ENCODE results near the gene SLC19A2. TPM values are rescaled to one million over a fixed set of nuclear protein-coding genes. Genes with fewer than 3 reads are reported as not detected.

SLC19A2 gene
- polyA plus RNA-seq, 1 donor (not counting 4 experiments of a cell fraction or from before 2014, with no cell fraction given): 11.9 TPM

GRCh38 chr1:169479363-169480066 lies 6.2 kb downstream of the SLC19A2 start:
- H3K4me3 ChIP-seq (ENCODE audit: control insufficient read depth in 2 of 3, extremely low read depth in 1 of 3, insufficient read depth in 2 of 3, low read depth in 1 of 3, low read length in 3 of 3): no peak overlapping the region
- DNase-seq (ENCODE audit: low read depth, low spot score) (no peak), FAIRE-seq (no peak)
- H2AFZ ChIP-seq (ENCODE audit: control insufficient read depth, low read length): no peak overlapping the region
- H3K27ac ChIP-seq (ENCODE audit: control insufficient read depth, insufficient read depth, low read length): no peak overlapping the region
- no peaks in the 10 kb centered on the region for H4K20me1 ChIP-seq (ENCODE audit: control insufficient read depth, extremely low read depth, insufficient read depth, low read length)
- no peaks in the 10 kb centered on the region for H3K9me1 ChIP-seq (ENCODE audit: control insufficient read depth, extremely low read depth, insufficient read depth, low read length)
- H3K36me3 ChIP-seq (ENCODE audit: control insufficient read depth in 2 of 2, extremely low read depth in 1 of 2, insufficient read depth in 2 of 2, low read length in 2 of 2): no peaks in the 10 kb centered on the region
- no peaks in the 10 kb centered on the region for H3K9me3 ChIP-seq (ENCODE audit: control insufficient read depth, low read depth, low read length)
- no peaks in the 10 kb centered on the region for H3K27me3 ChIP-seq (ENCODE audit: control insufficient read depth, extremely low read depth, insufficient read depth, low read length)
- dilution Hi-C loops (cut with MboI; ENCODE audit: extremely low pct_ligation_motif_present, low sequenced_read_pairs): no loop called here
- no peak overlapping the region for H3K4me2 ChIP-seq (ENCODE audit: control insufficient read depth, extremely low read depth, insufficient read depth, low read depth, low read length)
- peaks cover 21% of the 10 kb centered on the region for H3K79me2 ChIP-seq (ENCODE audit: control insufficient read depth, insufficient read depth, low read length)
- H3K4me1 ChIP-seq (ENCODE audit: control insufficient read depth, extremely low read depth, insufficient read depth, low read length): peaks cover 13% of the 10 kb centered on the region
- no peak overlapping the region for H3K9ac ChIP-seq (ENCODE audit: control insufficient read depth, extremely low read depth, insufficient read depth, low read length)
- TF ChIP-seq EZH2 (IDR thresholded peaks at IDR 0.05; ENCODE audit: low read length) (no peak), CTCF (optimal IDR thresholded peaks at IDR 0.05 in 1 of 3, IDR thresholded peaks at IDR 0.05 in 1 of 3, conservative IDR thresholded peaks at IDR 0.05 in 1 of 3; ENCODE audit: extremely low read depth in 1 of 3, insufficient read depth in 2 of 3, low read length in 3 of 3) (no peak)

GRCh38 chr1:169478094-169478672 lies 7.6 kb downstream of the SLC19A2 start:
- Histone ChIP-seq H3K4me2 (ENCODE audit: control insufficient read depth, extremely low read depth, insufficient read depth, low read depth, low read length) (no peak overlapping the region), H2AFZ (ENCODE audit: control insufficient read depth, low read length) (no peak overlapping the region), H3K4me3 (ENCODE audit: control insufficient read depth in 2 of 3, extremely low read depth in 1 of 3, insufficient read depth in 2 of 3, low read depth in 1 of 3, low read length in 3 of 3) (no peak overlapping the region), H4K20me1 (ENCODE audit: control insufficient read depth, extremely low read depth, insufficient read depth, low read length) (no peaks in the 10 kb centered on the region), H3K27me3 (ENCODE audit: control insufficient read depth, extremely low read depth, insufficient read depth, low read length) (no peaks in the 10 kb centered on the region), H3K9me3 (ENCODE audit: control insufficient read depth, low read depth, low read length) (no peaks in the 10 kb centered on the region), H3K9me1 (ENCODE audit: control insufficient read depth, extremely low read depth, insufficient read depth, low read length) (no peaks in the 10 kb centered on the region), H3K36me3 (ENCODE audit: control insufficient read depth in 2 of 2, extremely low read depth in 1 of 2, insufficient read depth in 2 of 2, low read length in 2 of 2) (no peaks in the 10 kb centered on the region), H3K79me2 (ENCODE audit: control insufficient read depth, insufficient read depth, low read length) (peaks cover 9% of the 10 kb centered on the region), H3K9ac (ENCODE audit: control insufficient read depth, extremely low read depth, insufficient read depth, low read length) (no peak overlapping the region), H3K4me1 (ENCODE audit: control insufficient read depth, extremely low read depth, insufficient read depth, low read length) (no peaks in the 10 kb centered on the region), H3K27ac (ENCODE audit: control insufficient read depth, insufficient read depth, low read length) (no peak overlapping the region)
- dilution Hi-C loops (cut with MboI; ENCODE audit: extremely low pct_ligation_motif_present, low sequenced_read_pairs): no loop called here
- TF ChIP-seq EZH2 (IDR thresholded peaks at IDR 0.05; ENCODE audit: low read length) (no peak), CTCF (optimal IDR thresholded peaks at IDR 0.05 in 1 of 3, IDR thresholded peaks at IDR 0.05 in 1 of 3, conservative IDR thresholded peaks at IDR 0.05 in 1 of 3; ENCODE audit: extremely low read depth in 1 of 3, insufficient read depth in 2 of 3, low read length in 3 of 3) (no peak)
- FAIRE-seq (no peak), DNase-seq (ENCODE audit: low read depth, low spot score) (no peak)

All from keratinocyte (primary cell).